NCI-H2107 treated with DMSO at 0.1 percent for 48 hours (cell line): Measurements from ENCODE around the gene KLHL29.

Experiments
- DNase-seq: peaks from one replicate; lab custom pipeline; 2025; ENCODE audit not compliant: unreplicated experiment; lab: John Stamatoyannopoulos, UW

The KLHL29 gene

DNA sequence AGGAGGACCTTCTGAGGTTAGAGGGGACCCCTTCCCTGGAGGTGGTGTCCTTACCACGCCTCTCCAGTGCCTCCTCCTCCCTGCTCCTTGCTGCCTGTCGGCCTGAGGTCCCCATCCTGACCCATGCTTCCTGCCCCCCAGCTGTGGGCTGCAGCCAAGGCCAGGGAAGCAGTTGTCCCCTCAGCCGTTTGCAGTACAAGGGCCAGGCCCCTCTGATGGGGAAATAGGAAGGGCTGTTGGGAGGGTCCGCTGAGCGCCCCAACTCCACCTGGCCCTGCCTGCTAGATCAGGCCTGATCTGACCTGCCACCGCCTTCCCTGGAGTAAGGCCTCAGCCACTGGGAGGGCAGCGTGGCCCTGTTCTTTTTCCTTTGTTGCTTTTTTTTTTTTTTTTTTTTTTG lies 219.8 kb downstream of the KLHL29 start:
- no peak for DNase-seq

DNA sequence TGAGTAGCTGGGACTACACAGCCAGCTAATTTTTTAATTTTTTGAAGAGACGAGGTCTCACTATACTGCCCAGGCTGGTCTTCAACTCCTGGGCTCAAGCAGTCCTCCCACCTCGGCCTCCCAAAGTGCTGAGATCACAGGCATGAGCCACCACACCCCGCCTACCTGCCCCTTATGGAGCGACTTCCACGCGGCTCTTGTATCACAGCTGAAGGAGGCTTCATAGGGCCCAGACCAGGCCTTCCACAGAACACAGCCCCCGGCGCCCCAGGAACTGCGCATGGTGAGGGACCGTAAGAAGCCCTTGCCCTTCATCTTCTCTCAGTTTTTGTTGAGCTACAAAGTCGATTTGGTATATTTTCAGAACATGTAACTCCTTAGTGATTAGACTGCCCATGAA lies 220.3 kb downstream of the KLHL29 start:
- DNase-seq, result no peak

DNA sequence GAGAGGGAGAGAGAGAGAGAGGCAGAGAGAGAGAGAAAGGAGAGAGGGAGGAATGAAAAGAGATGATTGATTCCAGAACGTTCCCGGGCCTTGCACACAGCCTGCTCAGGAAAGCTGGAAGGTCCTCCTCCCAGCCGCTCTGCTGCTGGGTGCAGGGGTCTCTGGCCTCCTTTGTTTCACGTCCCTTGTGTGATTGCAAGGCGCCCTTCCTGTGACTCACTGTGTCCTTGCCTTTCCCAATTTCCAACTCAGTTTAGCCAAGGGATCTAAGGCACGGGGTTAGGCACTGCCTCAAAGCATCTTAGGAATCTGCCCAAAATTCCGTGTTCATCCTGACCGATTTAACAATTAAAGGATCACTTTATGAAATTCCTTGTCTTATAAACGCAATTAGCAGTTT lies 221.2 kb downstream of the KLHL29 start:
- no peak for DNase-seq

DNA sequence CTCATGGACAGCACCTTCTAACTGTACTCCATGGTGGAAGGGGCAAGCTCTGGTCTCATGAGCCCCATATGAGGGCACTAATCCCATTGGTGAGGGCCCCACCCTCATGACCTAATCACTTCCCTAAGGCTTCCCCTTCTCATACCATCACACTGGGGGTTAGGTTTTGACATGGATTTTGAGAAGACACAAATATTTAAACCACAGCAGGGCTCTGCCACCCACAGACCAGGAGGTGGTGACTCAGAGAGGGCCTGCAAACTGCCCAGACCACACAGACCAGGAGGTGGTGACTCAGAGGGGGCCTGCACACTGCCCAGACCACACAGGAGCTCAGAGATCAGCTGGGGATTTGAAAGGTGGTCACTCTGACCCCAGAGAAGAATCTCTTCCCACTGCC lies 222.0 kb downstream of the KLHL29 start:
- DNase-seq, result no peak

DNA sequence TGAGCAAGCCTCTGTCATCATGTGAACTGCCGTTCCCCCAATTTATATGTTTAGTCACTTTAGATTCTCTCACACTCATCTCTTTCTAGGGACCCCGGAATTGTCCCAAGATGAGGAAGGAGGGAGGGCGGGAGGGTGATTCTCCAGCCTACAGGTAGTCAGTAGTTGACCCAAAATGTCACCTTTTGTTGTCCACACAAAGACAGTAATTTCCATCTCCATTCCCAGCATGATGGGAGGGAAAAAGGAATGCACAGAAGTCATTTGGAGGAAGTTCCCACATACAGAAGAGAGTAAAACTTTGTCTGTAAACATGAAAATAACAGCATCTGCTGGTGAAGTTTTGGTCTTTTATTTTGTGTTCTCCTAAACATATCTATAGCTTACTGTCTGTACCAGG lies 222.9 kb downstream of the KLHL29 start:
- no peak for DNase-seq

DNA sequence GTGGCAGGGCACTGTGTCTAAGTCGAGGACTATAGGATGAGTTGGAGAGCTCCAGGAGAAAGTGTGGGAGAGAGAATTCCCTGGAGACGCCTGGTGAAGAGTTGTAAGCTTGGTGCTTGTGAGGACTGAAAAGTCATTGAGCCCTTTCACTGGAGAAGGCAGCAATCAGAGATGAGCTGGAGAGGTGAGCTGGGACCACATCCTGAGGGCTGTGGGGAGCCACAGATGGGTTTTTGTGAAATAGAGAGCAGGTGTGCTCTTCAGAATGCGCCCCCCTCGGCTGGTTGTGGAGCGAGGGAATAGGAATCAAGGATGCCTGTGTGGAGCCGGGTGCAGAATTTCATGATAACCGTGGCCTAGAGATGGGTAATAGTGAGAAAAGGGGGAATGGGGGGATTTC lies 224.3 kb downstream of the KLHL29 start:
- peak; percentile 44 for DNase-seq

DNA sequence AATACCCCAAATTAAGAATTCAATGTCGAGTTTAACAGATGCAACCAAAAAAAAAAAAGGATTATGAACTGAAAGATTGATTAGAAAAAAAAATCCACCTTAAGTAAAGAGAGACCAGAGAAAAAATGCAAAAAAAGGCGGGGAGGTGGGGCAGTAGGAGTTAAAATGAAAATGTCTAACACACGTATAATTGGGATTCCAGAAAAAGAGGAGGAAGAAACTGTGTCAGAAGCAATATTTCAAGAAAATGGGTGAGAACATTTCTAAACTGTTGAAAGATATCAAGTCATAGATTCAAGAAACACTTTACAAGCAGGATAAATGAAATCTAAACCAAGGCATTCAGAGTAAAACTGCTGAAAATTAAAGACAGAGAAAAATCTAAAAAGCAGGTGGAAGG lies 226.9 kb downstream of the KLHL29 start:
- DNase-seq, result no peak

DNA sequence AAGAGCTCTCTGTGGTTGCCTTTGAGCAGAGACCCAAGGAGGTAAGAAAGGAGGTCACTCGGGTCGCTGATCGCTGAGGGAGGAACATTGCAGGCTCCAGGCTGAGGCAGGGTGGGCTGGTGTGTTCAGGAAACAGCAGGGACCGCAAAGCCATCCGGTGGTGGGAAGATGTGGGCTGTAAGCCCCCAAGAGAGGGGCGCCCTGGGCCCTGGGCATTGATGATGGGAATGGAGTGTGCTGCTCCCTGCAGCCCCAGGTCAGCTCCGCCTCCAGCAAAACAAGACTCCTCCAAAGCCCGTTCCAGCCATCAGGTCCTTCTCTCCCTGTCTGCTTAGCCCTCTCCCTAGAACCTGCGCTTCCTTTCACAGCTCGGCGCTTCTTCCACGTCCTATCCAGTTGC lies 229.7 kb downstream of the KLHL29 start:
- DNase-seq, result no peak

DNA sequence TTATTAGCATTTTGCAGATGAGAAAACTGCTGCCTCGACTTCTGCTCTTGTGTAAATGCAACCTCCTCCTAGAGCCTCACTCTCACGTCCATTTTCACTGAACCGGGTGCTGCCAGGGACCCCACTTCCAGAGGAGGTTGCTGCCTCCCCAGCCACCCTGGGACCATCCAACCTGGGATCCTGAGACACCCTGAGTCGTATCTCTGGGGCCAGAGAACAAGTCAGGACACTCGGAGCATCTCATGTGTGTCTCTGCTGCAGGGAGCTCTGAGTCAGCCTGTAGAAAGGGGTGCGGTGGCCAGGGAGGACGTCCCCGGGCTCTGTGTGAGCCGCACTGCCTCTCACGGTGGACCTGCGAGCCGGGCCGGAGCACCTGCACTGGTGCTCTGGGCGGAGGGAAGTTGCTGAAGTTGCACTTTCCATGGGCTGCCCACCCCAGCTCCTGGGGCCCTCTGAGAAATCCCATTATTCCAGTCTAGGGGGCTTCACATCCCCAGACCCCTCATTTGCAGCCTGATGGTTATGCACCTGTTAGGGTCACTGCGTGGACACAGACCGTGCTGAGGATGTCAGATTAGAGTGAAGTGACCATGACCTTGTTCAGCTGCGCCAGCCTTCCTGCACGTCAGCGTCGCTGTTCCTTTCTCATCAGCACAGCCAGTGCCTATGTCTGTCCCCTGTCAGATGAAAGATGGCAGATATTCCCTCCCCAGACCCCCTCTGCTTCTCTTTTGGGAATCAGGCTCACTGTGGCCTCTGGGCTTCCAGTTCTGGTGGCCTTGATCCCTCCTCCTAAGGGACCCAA lies 230.4 kb downstream of the KLHL29 start:
- DNase-seq, result no peak

DNA sequence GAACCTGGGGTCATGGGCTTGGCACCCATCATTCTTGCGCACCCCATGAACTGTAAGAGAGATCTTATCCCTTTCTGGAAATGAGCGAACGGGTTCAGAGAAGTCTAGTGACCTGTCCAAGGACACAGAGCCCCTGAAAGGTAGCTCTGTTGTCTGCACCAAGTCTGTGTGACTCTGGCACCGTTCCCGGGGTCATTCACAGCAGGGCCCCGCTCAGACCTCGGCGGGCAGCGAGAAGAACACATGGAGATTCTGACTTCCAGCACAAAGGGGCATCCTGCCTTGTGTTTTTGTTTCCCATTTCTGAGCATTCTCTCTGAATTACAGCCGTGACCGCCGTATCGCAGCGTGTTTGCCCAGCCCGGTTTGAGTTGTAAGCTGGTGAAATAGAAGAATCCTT lies 231.7 kb downstream of the KLHL29 start:
- DNase-seq, result no peak

DNA sequence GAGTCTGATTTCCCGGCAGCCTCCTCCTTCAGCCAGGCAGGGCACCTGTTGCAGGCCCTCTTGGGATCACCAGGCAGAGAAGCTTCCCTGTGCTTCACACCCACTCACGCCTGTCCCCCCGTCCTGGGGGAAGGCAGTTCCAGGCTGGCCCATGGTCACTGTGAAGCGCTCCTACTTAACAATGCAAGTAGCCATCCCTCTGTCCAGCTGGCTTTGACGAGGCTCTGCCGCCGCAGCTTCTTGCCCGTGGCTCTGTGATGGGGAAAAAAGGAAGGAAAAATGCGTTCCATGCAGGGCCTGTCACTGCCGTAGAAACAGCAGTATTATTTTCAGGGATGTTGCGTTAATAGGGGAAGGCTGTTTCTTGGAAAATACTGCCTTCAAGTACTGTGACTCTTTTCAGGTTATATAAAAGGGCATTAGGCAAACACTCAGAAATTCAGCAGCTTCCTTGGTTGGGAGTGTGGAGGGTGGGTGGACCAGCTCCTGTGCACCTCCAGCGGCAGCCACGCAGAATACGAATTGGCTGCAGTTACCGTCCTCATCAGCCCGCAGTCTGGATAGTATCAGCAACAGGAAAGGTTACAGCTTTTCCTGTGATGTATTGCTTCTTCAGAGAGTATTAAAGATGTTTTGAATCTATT lies 232.3 kb downstream of the KLHL29 start:
- no peak for DNase-seq

DNA sequence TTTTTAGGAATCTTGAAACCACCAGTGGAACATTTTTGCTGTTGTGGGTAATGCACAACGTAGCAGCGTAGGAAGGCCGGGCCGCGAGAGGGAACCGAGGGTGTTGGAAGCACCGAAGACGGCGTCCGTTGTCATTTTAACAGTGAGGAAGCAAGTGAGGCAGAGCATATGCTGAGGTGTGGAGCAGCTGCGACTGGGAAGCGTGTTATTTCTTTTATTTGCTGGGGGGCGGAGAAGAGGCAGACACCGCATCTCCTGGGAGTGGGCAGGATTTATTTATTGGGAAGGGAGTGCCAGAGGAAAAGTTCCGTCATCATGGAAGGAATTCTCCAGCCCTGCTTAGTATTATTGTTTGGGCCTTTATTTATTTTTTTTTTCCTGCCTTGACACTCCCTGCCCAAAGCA lies 232.8 kb downstream of the KLHL29 start:
- no peak for DNase-seq

DNA sequence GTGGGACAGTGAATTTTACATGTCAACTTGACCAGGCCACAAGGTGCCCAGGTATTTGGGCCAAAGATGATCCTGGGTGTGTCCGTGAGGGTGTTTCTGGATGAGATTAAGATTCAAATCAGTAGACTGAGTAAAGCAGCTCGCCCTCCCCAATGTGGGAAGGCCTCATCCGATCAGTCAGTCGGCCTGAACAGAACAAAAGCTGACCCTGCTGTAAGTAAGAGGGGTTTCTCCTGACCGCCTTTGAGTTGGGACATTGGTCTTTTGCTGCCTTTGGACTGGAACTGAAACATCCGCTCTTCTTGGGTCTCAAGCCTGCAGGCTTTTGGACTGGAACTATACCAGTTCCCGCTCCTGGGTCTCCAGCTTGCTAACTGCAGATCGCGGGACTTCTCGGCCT lies 233.3 kb downstream of the KLHL29 start:
- DNase-seq, result no peak

DNA sequence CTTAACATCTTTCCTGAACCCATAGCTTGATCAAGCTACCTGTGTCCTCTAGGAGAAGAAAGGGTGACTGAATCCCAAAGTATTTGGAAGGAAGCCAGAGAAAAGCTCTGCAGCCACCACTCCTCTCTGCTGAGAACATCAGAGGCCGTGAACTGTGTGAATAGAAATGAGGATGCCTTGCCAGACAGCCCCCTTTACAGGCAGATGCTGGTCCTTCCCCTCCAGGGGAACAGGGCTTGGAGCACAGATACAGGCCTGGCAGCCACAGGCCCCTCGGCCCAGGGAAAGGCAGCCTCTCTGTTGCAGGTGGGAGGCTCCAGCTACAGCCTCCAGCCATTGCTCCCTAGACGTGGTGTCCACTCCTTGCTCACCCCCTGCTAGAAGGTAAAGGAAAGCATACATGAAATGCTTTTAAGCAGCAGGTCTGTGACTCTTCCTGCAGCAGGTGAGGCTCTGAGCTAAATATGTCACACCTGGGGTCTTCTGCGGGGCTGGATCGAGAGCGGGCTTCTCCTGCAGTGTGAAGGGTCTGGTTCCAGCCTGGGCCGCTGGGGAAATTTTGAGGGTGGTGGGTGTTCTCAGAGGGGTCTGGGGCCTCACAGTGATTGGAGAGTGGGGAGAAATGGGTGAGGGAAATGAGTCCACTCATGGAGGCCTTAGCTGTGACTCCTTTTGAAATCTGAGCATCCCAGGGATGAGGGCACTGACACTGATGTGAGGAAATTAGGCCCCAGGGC lies 234.0 kb downstream of the KLHL29 start:
- DNase-seq, result no peak

DNA sequence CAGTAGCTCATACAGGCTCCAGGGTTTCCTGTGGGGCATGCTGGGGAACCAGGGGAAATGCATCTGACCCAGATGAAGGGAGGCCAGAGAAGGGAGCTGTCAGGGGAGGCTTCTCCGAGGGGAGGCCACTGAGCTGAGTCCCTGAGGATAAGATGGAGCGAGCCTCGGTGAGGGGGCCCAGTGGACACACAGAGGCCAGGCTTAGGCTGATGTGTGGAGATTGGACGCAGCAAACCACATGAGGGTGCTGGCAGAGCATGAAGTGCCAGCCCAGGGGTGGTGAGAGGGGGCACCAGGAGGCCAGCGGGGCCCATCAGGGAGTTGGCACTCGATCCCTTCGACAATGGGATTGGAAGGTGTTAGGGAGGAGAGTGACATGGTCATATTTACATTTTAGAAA lies 235.0 kb downstream of the KLHL29 start:
- no peak for DNase-seq

DNA sequence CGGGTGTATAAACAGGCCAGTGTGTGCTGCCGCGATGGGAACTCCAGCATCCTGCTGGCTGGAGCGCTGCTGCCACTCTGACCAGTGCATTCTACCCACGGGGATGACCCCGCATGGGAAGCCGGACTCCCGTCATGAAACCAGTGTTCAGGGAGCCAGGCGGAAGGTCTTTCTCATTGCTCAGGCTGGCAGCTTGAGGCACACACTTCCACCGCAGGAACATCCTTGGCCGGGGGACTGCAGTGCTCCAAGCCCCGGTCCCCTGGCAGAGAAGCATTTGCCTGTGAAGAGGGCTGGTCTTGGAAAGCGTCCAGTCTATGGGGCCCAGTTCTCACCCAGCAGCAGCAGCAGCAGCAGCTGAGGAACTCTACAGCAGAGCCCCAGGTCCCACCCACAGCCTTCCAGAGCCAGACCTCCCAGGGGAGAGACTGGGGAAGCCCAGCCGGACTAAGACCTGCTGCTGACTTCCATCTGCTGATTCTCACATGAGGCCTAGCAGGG lies 235.9 kb downstream of the KLHL29 start:
- DNase-seq, result peak; percentile 44

DNA sequence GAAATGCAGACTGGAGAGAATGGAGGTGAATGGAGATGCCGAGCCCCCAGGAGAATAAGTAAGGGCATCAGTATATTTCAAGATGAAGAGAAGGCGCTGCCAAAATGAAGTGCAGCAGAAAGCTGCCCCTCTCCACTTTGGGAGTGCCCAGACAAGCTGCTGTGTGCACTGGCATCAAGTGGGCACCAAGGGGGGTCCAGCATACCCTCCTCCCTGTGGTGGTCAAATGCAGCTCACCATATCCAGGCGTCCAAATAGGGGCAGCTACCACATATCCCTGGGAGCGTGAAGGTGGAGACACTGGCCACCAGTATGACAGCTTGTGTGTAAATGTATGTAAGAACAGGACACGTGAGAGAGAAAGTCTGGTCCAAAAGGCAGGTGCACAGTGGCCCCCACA lies 236.6 kb downstream of the KLHL29 start:
- no peak for DNase-seq

DNA sequence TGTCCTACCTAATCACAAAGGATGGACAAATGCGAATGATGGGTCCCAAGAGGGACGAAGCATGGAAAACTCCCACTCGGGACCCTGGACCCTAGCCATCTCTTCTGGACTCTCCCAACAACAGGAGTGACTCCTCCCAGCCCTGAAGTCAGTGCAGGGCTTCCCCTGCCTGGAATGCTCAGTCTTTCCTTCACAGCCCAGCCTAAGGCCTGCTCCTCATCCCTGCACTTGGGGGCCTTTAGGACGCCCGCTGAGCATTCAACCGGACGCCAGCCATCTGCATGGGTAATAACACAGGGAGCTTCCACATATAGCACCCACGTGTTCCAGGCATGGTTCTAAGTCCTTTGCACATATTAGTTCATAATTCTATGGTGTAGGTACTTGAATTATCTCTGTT lies 237.5 kb downstream of the KLHL29 start:
- DNase-seq, result no peak

DNA sequence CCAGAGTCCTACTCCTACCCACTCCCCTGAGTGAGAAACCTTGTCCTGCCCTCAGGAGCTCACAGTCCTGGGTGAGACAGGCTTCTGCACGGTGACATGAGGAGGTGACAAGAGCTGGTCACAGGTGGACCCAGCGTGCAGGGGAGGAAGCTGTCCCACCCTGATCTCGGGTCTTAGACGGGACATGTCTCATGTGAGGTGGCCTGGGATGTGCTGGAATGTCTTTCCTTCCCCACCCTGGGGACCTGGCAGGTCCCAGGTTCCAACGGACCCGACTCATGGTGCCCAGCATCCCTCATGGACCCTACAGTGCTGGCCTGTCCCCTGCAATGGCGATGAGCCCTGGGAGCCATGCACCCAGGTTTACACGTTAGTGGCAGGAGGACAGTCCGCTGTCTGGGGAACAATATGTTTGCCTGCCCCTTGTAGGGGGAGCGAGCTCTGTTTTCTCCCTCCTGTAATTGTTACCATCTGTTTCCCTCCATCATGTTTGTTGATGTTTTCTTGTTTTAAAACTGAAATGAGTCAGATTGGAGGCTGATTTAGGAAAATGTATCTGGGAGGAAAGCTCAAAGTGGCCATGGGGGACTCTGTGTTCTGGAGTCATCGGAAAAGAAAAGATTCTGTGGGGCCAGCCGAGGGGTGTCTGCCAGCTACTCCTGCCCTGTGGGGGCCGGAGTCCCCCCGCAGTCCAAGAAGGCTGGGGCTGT lies 238.1 kb downstream of the KLHL29 start:
- DNase-seq, result no peak

DNA sequence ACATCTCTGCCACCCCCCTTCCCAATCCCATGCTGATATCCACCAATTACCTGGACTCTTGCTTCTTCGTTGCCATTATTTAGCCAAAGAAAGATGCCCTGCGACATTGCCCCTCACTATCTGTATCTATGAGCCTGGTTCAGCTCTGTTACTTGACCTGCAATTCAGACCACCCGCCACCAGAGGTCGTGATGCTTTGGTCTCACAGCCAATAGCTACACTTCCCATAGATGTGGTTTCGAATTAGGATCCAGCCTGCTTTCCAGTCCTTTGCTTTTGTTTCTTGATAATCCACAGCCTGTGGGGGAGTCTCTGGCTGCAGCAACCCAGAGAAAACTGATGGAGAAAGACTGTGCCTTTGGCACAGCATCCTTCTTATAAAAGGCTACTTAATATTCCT lies 239.4 kb downstream of the KLHL29 start:
- DNase-seq, result no peak

DNA sequence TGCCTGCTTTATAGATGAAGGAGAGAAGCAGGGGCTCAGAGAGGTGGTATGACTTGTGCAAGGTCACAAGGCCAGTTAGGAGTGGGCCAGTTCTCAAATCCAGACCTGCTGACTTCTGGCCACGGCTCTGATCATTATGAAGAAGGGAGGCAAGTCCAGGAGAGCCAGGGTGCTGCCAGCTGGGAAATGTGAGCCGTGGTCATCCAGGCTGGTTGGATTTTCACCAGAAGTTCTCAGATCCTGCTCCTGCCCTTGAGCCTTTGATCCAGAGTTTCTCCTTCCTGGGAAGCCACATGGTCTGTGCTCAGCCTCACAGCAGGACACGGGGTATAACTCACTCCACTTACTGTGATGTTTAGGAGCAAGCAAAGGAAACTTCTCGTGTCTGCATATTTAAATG lies 239.9 kb downstream of the KLHL29 start:
- DNase-seq, result no peak
